KMS-11 (cell line): ENCODE measurements around the gene LRRIQ1.

Experiments used
- H2AFZ ChIP-seq: fragments of 200-600 bp; sonication (generic); 2 replicates; pipeline ENCODE4 v1.6.1; 2016; ENCODE audit warnings: antibody characterized with exemption, mixed run types, low read depth
- H3K27ac ChIP-seq: fragments of 200-600 bp; sonication (generic); 2 replicates; pipeline ENCODE4 v1.6.1; 2016; ENCODE audit warnings: mild to moderate bottlenecking, mixed run types
- H3K27me3 ChIP-seq: fragments of 200-600 bp; sonication (generic); 2 replicates; pipeline ENCODE4 v1.6.1; 2017; ENCODE audit warnings: mild to moderate bottlenecking, low read depth, mixed run types, moderate library complexity; ENCODE audit not compliant: insufficient read depth
- H3K36me3 ChIP-seq: fragments of 200-600 bp; sonication (generic); 2 replicates; pipeline ENCODE4 v1.6.1; 2017; ENCODE audit warnings: mild to moderate bottlenecking, mixed run types; ENCODE audit not compliant: insufficient read depth
- H3K4me1 ChIP-seq: fragments of 200-600 bp; sonication (generic); 2 replicates; pipeline ENCODE4 v1.6.1; 2016; ENCODE audit warnings: mild to moderate bottlenecking, low read depth, mixed run types; ENCODE audit not compliant: poor library complexity, severe bottlenecking
- H3K4me2 ChIP-seq: fragments of 200-600 bp; sonication (generic); 2 replicates; pipeline ENCODE4 v1.7.0; 2016; ENCODE audit warnings: mild to moderate bottlenecking, mixed run types
- H3K4me3 ChIP-seq: fragments of 200-600 bp; sonication (generic); IDR thresholded peaks from 2 replicates; pipeline ENCODE4 v1.6.1; 2017; ENCODE audit warnings: low read depth, low read length, mixed read lengths; ENCODE audit not compliant: insufficient read depth
- H3K79me2 ChIP-seq: fragments of 200-600 bp; sonication (generic); 2 replicates; pipeline ENCODE4 v1.6.1; 2016; ENCODE audit warnings: low read depth, mixed run types; ENCODE audit not compliant: insufficient read depth
- H3K9ac ChIP-seq: fragments of 200-600 bp; sonication (generic); 2 replicates; pipeline ENCODE4 v1.6.1; 2016; ENCODE audit warnings: mild to moderate bottlenecking, mixed run types
- H4K20me1 ChIP-seq: fragments of 200-600 bp; sonication (generic); 2 replicates; pipeline ENCODE4 v1.6.1; 2016; ENCODE audit warnings: mild to moderate bottlenecking, mixed run types; ENCODE audit not compliant: insufficient read depth
- CTCF ChIP-seq: fragments of 200-600 bp; sonication (generic); conservative IDR thresholded peaks from 2 replicates; pipeline ENCODE4 v1.6.1; 2017; ENCODE audit warnings: low read depth, mild to moderate bottlenecking, antibody characterized with exemption, low read length, moderate library complexity, mixed read lengths

LRRIQ1 gene

GRCh38 chr12:85036234-85036707 is at the start of gene LRRIQ1, which contains the start of gene TSPAN19:
Gene LRRIQ1 (plus strand): TSS chr12:85036351. CDS start chr12:85038177, 1,826 bp downstream.
Gene TSPAN19 (minus strand): TSS chr12:85036277. CDS start chr12:85029946, 6,331 bp downstream.
- no peaks in the 10 kb centered on the region for H3K27me3 ChIP-seq
- no peaks in the 10 kb centered on the region for H3K79me2 ChIP-seq
- peak within 1 kb of the TSS; percentile 85 for H2AFZ ChIP-seq
- peak within 1 kb of the TSS; percentile 70 for H3K9ac ChIP-seq
- peak within 1 kb of the TSS; percentile 69 for H3K27ac ChIP-seq
- H4K20me1 ChIP-seq = no peaks in the 10 kb centered on the region
- H3K36me3 ChIP-seq = no peaks in the 10 kb centered on the region
- no peak within 1 kb of the TSS for H3K4me3 ChIP-seq
- peak within 1 kb of the TSS; percentile 90 for H3K4me2 ChIP-seq
- H3K4me1 ChIP-seq = peaks cover 11% of the 10 kb centered on the region
- TF ChIP-seq CTCF = no peak

GRCh38 chr12:84986586-84986985 is 49.6 kb upstream of the LRRIQ1 start:
- Histone ChIP-seq H3K36me3 (no peaks in the 10 kb centered on the region), H3K4me1 (no peaks in the 10 kb centered on the region), H3K9ac (no peak overlapping the region), H3K79me2 (no peaks in the 10 kb centered on the region), H3K4me3 (no peak overlapping the region), H3K27me3 (no peaks in the 10 kb centered on the region), H3K4me2 (no peak overlapping the region), H3K27ac (no peak overlapping the region), H4K20me1 (no peaks in the 10 kb centered on the region), H2AFZ (no peak overlapping the region)
- TF ChIP-seq CTCF = no peak

GRCh38 chr12:84994426-84994825 is 41.7 kb upstream of the LRRIQ1 start:
- TF ChIP-seq CTCF = no peak
- Histone ChIP-seq H3K4me1 (no peaks in the 10 kb centered on the region), H3K79me2 (no peaks in the 10 kb centered on the region), H2AFZ (no peak overlapping the region), H4K20me1 (no peaks in the 10 kb centered on the region), H3K27me3 (no peaks in the 10 kb centered on the region), H3K4me2 (no peak overlapping the region), H3K27ac (no peak overlapping the region), H3K36me3 (no peaks in the 10 kb centered on the region), H3K4me3 (no peak overlapping the region), H3K9ac (no peak overlapping the region)

GRCh38 chr12:84995641-84996040 is 40.5 kb upstream of the LRRIQ1 start:
- H2AFZ ChIP-seq = no peak overlapping the region
- no peaks in the 10 kb centered on the region for H3K79me2 ChIP-seq
- no peaks in the 10 kb centered on the region for H3K27me3 ChIP-seq
- no peaks in the 10 kb centered on the region for H3K4me1 ChIP-seq
- H4K20me1 ChIP-seq = no peaks in the 10 kb centered on the region
- H3K4me2 ChIP-seq = no peak overlapping the region
- H3K4me3 ChIP-seq = no peak overlapping the region
- H3K9ac ChIP-seq = no peak overlapping the region
- TF ChIP-seq CTCF = no peak
- H3K36me3 ChIP-seq = no peaks in the 10 kb centered on the region
- H3K27ac ChIP-seq = no peak overlapping the region
